WTC11 (cell line): ENCODE measurements around the gene PIK3R6. TPM values are rescaled to one million over a fixed set of nuclear protein-coding genes. Genes with fewer than 3 reads are reported as not detected.

Experiments
- ATAC-seq: fragments of 200-7000 bp; cut with Tn5 transposase; 2 replicates; pipeline ENCODE4 v1.10.0; 2021; ENCODE audit warnings: mild to moderate bottlenecking, moderate library complexity
- CTCF ChIA-PET: fragments of 300-600 bp; sonication (Branson Sonifier 250); formaldehyde crosslinking; loops from one replicate; lab custom pipeline; 2021; ENCODE audit warnings: antibody characterized with exemption; lab: Charles Lee
- POLR2A ChIA-PET: fragments of 350-600 bp; sonication (Branson Sonifier 250); formaldehyde crosslinking; loops from one replicate; lab custom pipeline; 2021; ENCODE audit warnings: antibody characterized with exemption; lab: Charles Lee
- DNase-seq: peaks from one replicate; pipeline ENCODE4 v3.0.0; 2021; ENCODE audit warnings: low spot score
- H3K27ac Mint-ChIP-seq: 2 replicates; pipeline ENCODE4 v1.8.0; 2021; ENCODE audit warnings: mixed read lengths
- H3K27me3 Mint-ChIP-seq: 2 replicates; pipeline ENCODE4 v1.8.0; 2021; ENCODE audit warnings: low read depth, mild to moderate bottlenecking, moderate library complexity, mixed read lengths
- H3K36me3 Mint-ChIP-seq: 2 replicates; pipeline ENCODE4 v1.8.0; 2021; ENCODE audit warnings: mixed read lengths
- H3K4me1 Mint-ChIP-seq: 2 replicates; pipeline ENCODE4 v1.8.0; 2022; ENCODE audit warnings: mixed read lengths
- H3K4me3 Mint-ChIP-seq: 2 replicates; pipeline ENCODE4 v1.8.0; 2021; ENCODE audit warnings: mild to moderate bottlenecking, moderate library complexity, mixed read lengths
- H3K9me3 Mint-ChIP-seq: 2 replicates; pipeline ENCODE4 v1.8.0; 2021; ENCODE audit warnings: mixed read lengths
- AR ChIP-seq: fragments of 250-450 bp; sonication (Bioruptor Pico); IDR thresholded peaks from 2 replicates; pipeline ENCODE4 v1.9.0; 2021; ENCODE audit warnings: mild to moderate bottlenecking
- E2F5 ChIP-seq: sonication (generic); formaldehyde crosslinking; IDR thresholded peaks from 2 replicates; pipeline ENCODE4 v1.8.1; 2022; ENCODE audit warnings: mild to moderate bottlenecking, moderate library complexity, missing genetic modification reagents
- EMX1 ChIP-seq: fragments of 250-450 bp; sonication (Bioruptor Pico); IDR thresholded peaks from 2 replicates; pipeline ENCODE4 v1.8.0; 2021; ENCODE audit warnings: mild to moderate bottlenecking
- GABPB1 ChIP-seq: sonication (generic); formaldehyde crosslinking; IDR thresholded peaks from 2 replicates; pipeline ENCODE4 v1.8.1; 2023; ENCODE audit warnings: mild to moderate bottlenecking, missing genetic modification reagents
- JAZF1 ChIP-seq: fragments of 250-450 bp; sonication (Bioruptor Pico); IDR thresholded peaks from 2 replicates; pipeline ENCODE4 v1.9.0; 2021; ENCODE audit warnings: moderate library complexity, mild to moderate bottlenecking, inconsistent platforms
- KAT7 ChIP-seq: sonication (generic); formaldehyde crosslinking; IDR thresholded peaks from 2 replicates; pipeline ENCODE4 v1.8.1; 2023; ENCODE audit warnings: missing genetic modification reagents, mild to moderate bottlenecking, borderline replicate concordance
- MAX ChIP-seq: sonication (generic); formaldehyde crosslinking; IDR thresholded peaks from 2 replicates; pipeline ENCODE4 v1.8.0; 2022; ENCODE audit warnings: mild to moderate bottlenecking, missing genetic modification reagents
- MLX ChIP-seq: sonication (generic); formaldehyde crosslinking; IDR thresholded peaks from 2 replicates; pipeline ENCODE4 v1.8.1; 2023; ENCODE audit warnings: mild to moderate bottlenecking, missing genetic modification reagents, moderate library complexity
- OVOL2 ChIP-seq: fragments of 250-450 bp; sonication (Bioruptor Pico); IDR thresholded peaks from 2 replicates; pipeline ENCODE4 v1.9.0; 2021; ENCODE audit warnings: mild to moderate bottlenecking, borderline replicate concordance
- TCF7 ChIP-seq: sonication (generic); formaldehyde crosslinking; IDR thresholded peaks from 2 replicates; pipeline ENCODE4 v1.8.0; 2022; ENCODE audit warnings: mild to moderate bottlenecking, low read depth, missing genetic modification reagents, moderate library complexity
- TP53 ChIP-seq: sonication (generic); formaldehyde crosslinking; IDR thresholded peaks from 2 replicates; pipeline ENCODE4 v1.8.1; 2023; ENCODE audit warnings: mild to moderate bottlenecking, missing genetic modification reagents
- total RNA-seq: library from RNA; stranded (reverse); gene quantifications from 3 replicates; pipeline ENCODE4 v1.2.3, GENCODE V29; 2021
- TF ChIP-seq, protein P1 (sequence below): fragments of 200-600 bp; IDR thresholded peaks from 2 replicates; pipeline ENCODE4 v1.8.0; 2022; ENCODE audit warnings: antibody characterized with exemption
- TF ChIP-seq, protein P2 (sequence below): sonication (generic); formaldehyde crosslinking; conservative IDR thresholded peaks from 2 replicates; pipeline ENCODE4 v1.8.1; 2023; ENCODE audit warnings: mild to moderate bottlenecking, low read depth, missing genetic modification reagents, moderate library complexity

Gene PIK3R6
- total RNA-seq, 1 experiment from 2014 or later = 0.15 TPM

DNA sequence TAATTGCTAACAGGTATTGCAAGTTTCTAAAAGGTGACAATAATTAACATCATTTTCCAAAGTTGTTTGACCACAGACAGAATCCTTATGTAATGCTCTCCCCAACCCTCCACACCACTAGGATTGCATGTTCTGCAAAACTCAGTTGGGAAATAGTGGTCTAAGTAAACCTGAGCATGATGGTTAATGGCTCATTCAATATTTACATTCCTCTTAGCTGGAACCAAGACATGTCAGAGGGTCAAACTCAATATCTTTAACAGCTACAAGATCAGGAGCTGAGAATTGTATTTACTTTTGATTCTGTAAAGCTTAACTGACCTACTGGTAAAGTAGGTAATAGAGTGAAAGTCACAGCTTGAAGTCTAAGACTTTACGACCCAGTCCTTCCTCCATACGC lies 78.5 kb downstream of the PIK3R6 start:
- ATAC-seq (no peak), DNase-seq (no peak)
- POLR2A ChIA-PET = no interaction called here
- Mint-ChIP-seq H3K27ac (no peak overlapping the region), H3K27me3 (no peaks in the 10 kb centered on the region; the same call in 1 of the 2 replicates), H3K9me3 (peaks cover 14% of the 10 kb centered on the region), H3K36me3 (peaks cover 13% of the 10 kb centered on the region), H3K4me1 (peaks cover 9% of the 10 kb centered on the region), H3K4me3 (no peak overlapping the region)
- CTCF ChIA-PET = interaction anchor here (1.4 kb wide), 1 partner anchor 106 kb away, joined by 5 read pairs; no protein-coding TSS in a partner anchor
- TF ChIP-seq EMX1 (CRISPR knock-in tag) = no peak
- TF ChIP-seq GABPB1 (CRISPR knock-in tag) = peak; percentile 61; the same call in 1 of the 2 replicates

GRCh38 chr17:8785547-8786413 lies 81.7 kb downstream of the PIK3R6 start:
- ChIA-PET POLR2A (interaction anchor here (1.0 to 1.3 kb wide), 2 partner anchors 18 to 102 kb away, joined by 3 to 4 read pairs; no protein-coding TSS in a partner anchor), CTCF (interaction anchor here (0.5 to 2.9 kb wide), 50 partner anchors 9 to 726 kb away, joined by 3 to 65 read pairs (median 5); partner anchors contain the start of gene MFSD6L)
- Mint-ChIP-seq H3K36me3 (peaks cover 3% of the 10 kb centered on the region), H3K4me1 (peaks cover 19% of the 10 kb centered on the region), H3K4me3 (no peak overlapping the region), H3K27me3 (no peaks in the 10 kb centered on the region; the same call in 1 of the 2 replicates), H3K9me3 (peaks cover 5% of the 10 kb centered on the region)
- peak; percentile 97 for DNase-seq
- TF ChIP-seq MLX (no peak), KAT7 (CRISPR knock-in tag) (no peak), AR (CRISPR knock-in tag) (no peak)
- TF ChIP-seq, protein P1, sequence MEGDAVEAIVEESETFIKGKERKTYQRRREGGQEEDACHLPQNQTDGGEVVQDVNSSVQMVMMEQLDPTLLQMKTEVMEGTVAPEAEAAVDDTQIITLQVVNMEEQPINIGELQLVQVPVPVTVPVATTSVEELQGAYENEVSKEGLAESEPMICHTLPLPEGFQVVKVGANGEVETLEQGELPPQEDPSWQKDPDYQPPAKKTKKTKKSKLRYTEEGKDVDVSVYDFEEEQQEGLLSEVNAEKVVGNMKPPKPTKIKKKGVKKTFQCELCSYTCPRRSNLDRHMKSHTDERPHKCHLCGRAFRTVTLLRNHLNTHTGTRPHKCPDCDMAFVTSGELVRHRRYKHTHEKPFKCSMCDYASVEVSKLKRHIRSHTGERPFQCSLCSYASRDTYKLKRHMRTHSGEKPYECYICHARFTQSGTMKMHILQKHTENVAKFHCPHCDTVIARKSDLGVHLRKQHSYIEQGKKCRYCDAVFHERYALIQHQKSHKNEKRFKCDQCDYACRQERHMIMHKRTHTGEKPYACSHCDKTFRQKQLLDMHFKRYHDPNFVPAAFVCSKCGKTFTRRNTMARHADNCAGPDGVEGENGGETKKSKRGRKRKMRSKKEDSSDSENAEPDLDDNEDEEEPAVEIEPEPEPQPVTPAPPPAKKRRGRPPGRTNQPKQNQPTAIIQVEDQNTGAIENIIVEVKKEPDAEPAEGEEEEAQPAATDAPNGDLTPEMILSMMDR = peak; percentile 87
- TF ChIP-seq, all 79 proteins: peak for 1
- ATAC-seq = peak; percentile 97
- no peak overlapping the region for H3K27ac Mint-ChIP-seq

- no peak for ATAC-seq
- no peak for DNase-seq
- Mint-ChIP-seq H3K36me3 (peaks cover 3% of the 10 kb centered on the region), H3K27me3 (no peaks in the 10 kb centered on the region), H3K4me3 (no peak overlapping the region), H3K4me1 (peaks cover 10% of the 10 kb centered on the region), H3K9me3 (peaks cover 5% of the 10 kb centered on the region), H3K27ac (peak overlapping the region; percentile 20; the same call in 1 of the 2 replicates)
- ChIA-PET POLR2A (interaction anchor here (0.6 kb wide), 1 partner anchor 129 kb away, joined by 3 read pairs; no protein-coding TSS in a partner anchor), CTCF (interaction anchor here (1.0 to 2.2 kb wide), 4 partner anchors 16 to 50 kb away, joined by 3 to 9 read pairs (median 4); partner anchors contain the start of gene MFSD6L)
- TF ChIP-seq, protein P2, sequence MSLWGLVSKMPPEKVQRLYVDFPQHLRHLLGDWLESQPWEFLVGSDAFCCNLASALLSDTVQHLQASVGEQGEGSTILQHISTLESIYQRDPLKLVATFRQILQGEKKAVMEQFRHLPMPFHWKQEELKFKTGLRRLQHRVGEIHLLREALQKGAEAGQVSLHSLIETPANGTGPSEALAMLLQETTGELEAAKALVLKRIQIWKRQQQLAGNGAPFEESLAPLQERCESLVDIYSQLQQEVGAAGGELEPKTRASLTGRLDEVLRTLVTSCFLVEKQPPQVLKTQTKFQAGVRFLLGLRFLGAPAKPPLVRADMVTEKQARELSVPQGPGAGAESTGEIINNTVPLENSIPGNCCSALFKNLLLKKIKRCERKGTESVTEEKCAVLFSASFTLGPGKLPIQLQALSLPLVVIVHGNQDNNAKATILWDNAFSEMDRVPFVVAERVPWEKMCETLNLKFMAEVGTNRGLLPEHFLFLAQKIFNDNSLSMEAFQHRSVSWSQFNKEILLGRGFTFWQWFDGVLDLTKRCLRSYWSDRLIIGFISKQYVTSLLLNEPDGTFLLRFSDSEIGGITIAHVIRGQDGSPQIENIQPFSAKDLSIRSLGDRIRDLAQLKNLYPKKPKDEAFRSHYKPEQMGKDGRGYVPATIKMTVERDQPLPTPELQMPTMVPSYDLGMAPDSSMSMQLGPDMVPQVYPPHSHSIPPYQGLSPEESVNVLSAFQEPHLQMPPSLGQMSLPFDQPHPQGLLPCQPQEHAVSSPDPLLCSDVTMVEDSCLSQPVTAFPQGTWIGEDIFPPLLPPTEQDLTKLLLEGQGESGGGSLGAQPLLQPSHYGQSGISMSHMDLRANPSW (CRISPR knock-in tag) = no peak
- TF ChIP-seq E2F5 (CRISPR knock-in tag) (no peak), TP53 (CRISPR knock-in tag) (no peak), JAZF1 (CRISPR knock-in tag) (no peak), GABPB1 (CRISPR knock-in tag) (no peak), TCF7 (CRISPR knock-in tag) (no peak), MAX (CRISPR knock-in tag) (no peak), OVOL2 (no peak)
Measured at GRCh38 chr17:8782176-8782575, 85.3 kb downstream of the PIK3R6 start.
